Measurements from ENCODE around the gene WNK4. TPM values are rescaled to one million over a fixed set of nuclear protein-coding genes. Genes with fewer than 3 reads are reported as not detected.

WNK4 gene
- total RNA-seq, 1 experiment from 2014 or later = 1.5 TPM

GRCh38 chr17:42773290-42774035 lies 6.9 kb upstream of the WNK4 start, which contains the start of gene VPS25:
Gene VPS25, plus strand, starts transcription at chr17:42773449. Its CDS starts 27 bp downstream, at chr17:42773476.
- ChIA-PET CTCF (interaction anchor here (0.5 to 2.9 kb wide), 9 partner anchors 10 to 926 kb away, joined by 3 to 44 read pairs (median 4); partner anchors contain the start of genes BECN1, PSMC3IP and RAMP2), POLR2A (interaction anchor here (1.0 to 1.6 kb wide), 3 partner anchors 13 to 50 kb away, joined by 4 to 8 read pairs (median 5); partner anchors contain the start of genes BECN1, CNTD1, COA3 and RAMP2)
- Mint-ChIP-seq H3K27me3 (ENCODE audit: low read depth) (no peaks in the 10 kb centered on the region; the same call in 1 of the 2 replicates), H3K36me3 (peaks cover 29% of the 10 kb centered on the region), H3K9me3 (no peaks in the 10 kb centered on the region), H3K4me3 (peak within 1 kb of the TSS; percentile 99), H3K27ac (peak within 1 kb of the TSS; percentile 97), H3K4me1 (peaks cover 7% of the 10 kb centered on the region)
- DNase-seq (ENCODE audit: low spot score) (peak; percentile 77), ATAC-seq (peak; percentile 94)
- peak; percentile 40; the same call in 1 of the 2 replicates for TF ChIP-seq FOXP1 (CRISPR knock-in tag; IDR thresholded peaks at IDR 0.05; ENCODE audit: borderline replicate concordance)
- no peak for TF ChIP-seq ZBTB21 (CRISPR knock-in tag; IDR thresholded peaks at IDR 0.05; ENCODE audit: borderline replicate concordance)
- no peak for TF ChIP-seq TCF7 (CRISPR knock-in tag; IDR thresholded peaks at IDR 0.05; ENCODE audit: low read depth)
- peak; percentile 58; the same call in 1 of the 2 replicates for TF ChIP-seq KAT7 (CRISPR knock-in tag; IDR thresholded peaks at IDR 0.05; ENCODE audit: borderline replicate concordance)
- TF ChIP-seq ZBTB43 (CRISPR knock-in tag; IDR thresholded peaks at IDR 0.05) = 0 out of 2 replicates have a peak, but pooled peaks have one; percentile 42
- TF ChIP-seq SP1 (CRISPR knock-in tag; conservative IDR thresholded peaks at IDR 0.05) = peak; percentile 49; the same call in 1 of the 2 replicates
- no peak for TF ChIP-seq AFF4 (CRISPR knock-in tag; IDR thresholded peaks at IDR 0.05; ENCODE audit: borderline replicate concordance)
- TF ChIP-seq PRDM15 (CRISPR knock-in tag; IDR thresholded peaks at IDR 0.05) = 0 out of 2 replicates have a peak, but pooled peaks have one; percentile 17
- peak; percentile 39; the same call in 1 of the 2 replicates for TF ChIP-seq FOXP4 (CRISPR knock-in tag; IDR thresholded peaks at IDR 0.05)
- 0 out of 2 replicates have a peak, but pooled peaks have one; percentile 47 for TF ChIP-seq IRF1 (CRISPR knock-in tag; IDR thresholded peaks at IDR 0.05)
- TF ChIP-seq ETV6 (CRISPR knock-in tag; IDR thresholded peaks at IDR 0.05) = peak; percentile 94
- TF ChIP-seq MAX (CRISPR knock-in tag; IDR thresholded peaks at IDR 0.05) = no peak
- TF ChIP-seq GTF2I (CRISPR knock-in tag; conservative IDR thresholded peaks at IDR 0.05) = no peak
- 0 out of 2 replicates have a peak, but pooled peaks have one; percentile 26 for TF ChIP-seq ZNF121 (CRISPR knock-in tag; IDR thresholded peaks at IDR 0.05)
- 0 out of 2 replicates have a peak, but pooled peaks have one; percentile 42 for TF ChIP-seq NFE2L1 (CRISPR knock-in tag; IDR thresholded peaks at IDR 0.05)
- peak; percentile 85 for TF ChIP-seq GABPB1 (CRISPR knock-in tag; IDR thresholded peaks at IDR 0.05)
- peak; percentile 34; the same call in 1 of the 2 replicates for TF ChIP-seq ARID4B (CRISPR knock-in tag; IDR thresholded peaks at IDR 0.05; ENCODE audit: borderline replicate concordance)
- no peak; the same call in 1 of the 2 replicates for TF ChIP-seq ZNF232 (CRISPR knock-in tag; IDR thresholded peaks at IDR 0.05)
- TF ChIP-seq SMAD3 (CRISPR knock-in tag; IDR thresholded peaks at IDR 0.05; ENCODE audit: borderline replicate concordance) = peak; percentile 45; the same call in 1 of the 2 replicates
